Uterus (tissue), 4 donors: ENCODE results near the gene PLPP1. TPM values are rescaled to one million over a fixed set of nuclear protein-coding genes. Genes with fewer than 3 reads are reported as not detected.

Experiments used
- DNase-seq, 2 donors: peaks; one replicate each; pipeline ENCODE4 v3.0.0-alpha.2; 2019 to 2020
- H3K27ac ChIP-seq, 2 donors: fragments of 200-600 bp; sonication (generic); 1 replicate in 1 of 2; 2 replicates in 1 of 2; pipeline ENCODE4 v1.5.1; 2016 to 2018
- H3K27me3 ChIP-seq, 2 donors: fragments of 200-600 bp; sonication (generic); one replicate each; pipeline ENCODE4 v1.5.1; 2018 to 2019; ENCODE audit warnings: control low read depth in 1 of 2
- H3K36me3 ChIP-seq, 2 donors: fragments of 200-600 bp; sonication (generic); one replicate each; pipeline ENCODE4 v1.5.1; 2019; ENCODE audit warnings: control low read depth in 1 of 2
- H3K4me1 ChIP-seq, 2 donors: fragments of 200-600 bp; sonication (generic); one replicate each; pipeline ENCODE4 v1.5.1; 2018 to 2019; ENCODE audit warnings: control low read depth in 1 of 2
- H3K4me3 ChIP-seq, 2 donors: fragments of 200-600 bp; sonication (generic); 1 replicate in 1 of 2; 2 replicates in 1 of 2; pipeline ENCODE4 v1.5.1; 2018 to 2019; ENCODE audit warnings: mild to moderate bottlenecking in 1 of 2
- H3K9me3 ChIP-seq, 2 donors: fragments of 200-600 bp; sonication (generic); one replicate each; pipeline ENCODE4 v1.5.1; 2019; ENCODE audit warnings: control low read depth in 1 of 2
- POLR2A ChIP-seq, 2 donors: fragments of 450-650 bp; IDR thresholded peaks; one replicate each; pipeline ENCODE4 v1.6.1; 2016; ENCODE audit warnings: antibody characterized with exemption in 2 of 2, mild to moderate bottlenecking in 1 of 2, moderate library complexity in 1 of 2
- intact Hi-C: fragments of 100-400 bp; cut with DNase I; formaldehyde crosslinking; loops from one replicate; pipeline ENCODE4 v1.15.1; 2023; ENCODE audit warnings: low total_unique reads
- total RNA-seq, 4 donors: library from RNA; depleted of rRNA in 3 of 4; stranded (reverse); fragments of >200 nt in 3 of 4; gene quantifications; one replicate each; pipeline versions ENCODE4 v1.1.0 to v1.2.4, GENCODE V29; 2014 to 2023
- TF ChIP-seq, protein P1 (sequence below), 4 experiments: fragments of 200-600 bp in 2 of 4; fragments of 450-650 bp in 2 of 4; sonication (generic) in 2 of 4; IDR thresholded peaks; one replicate each; pipeline ENCODE4 v1.5.1; 2016 to 2019; ENCODE audit warnings: antibody characterized with exemption in 4 of 4, mild to moderate bottlenecking in 2 of 4, moderate library complexity in 1 of 4
- donor health status: DM: yes; HTN: yes; CAD: no.

PLPP1 gene
- total RNA-seq, 4 donors from 2014 or later = 83.4 to 297 (median 175) TPM

DNA sequence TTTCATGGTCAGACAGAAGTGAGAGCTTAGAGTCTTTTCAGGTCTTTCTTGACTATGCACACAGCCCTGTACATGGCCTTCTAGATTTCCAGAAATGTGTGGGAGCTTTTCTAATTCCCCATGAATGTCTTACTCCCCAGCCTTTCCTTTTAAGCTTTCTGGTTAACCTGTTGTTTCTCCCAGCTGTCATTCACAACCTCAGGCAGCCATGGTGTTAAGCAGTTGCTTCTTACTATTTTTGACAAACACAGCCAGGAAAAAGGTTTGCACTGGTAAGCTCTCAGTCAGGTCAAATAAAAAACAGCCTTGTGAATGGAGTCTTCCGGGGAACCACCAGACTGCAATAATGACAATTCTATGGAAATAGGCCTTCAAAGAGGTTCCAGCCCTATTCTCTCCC lies 142.1 kb downstream of the PLPP1 start:
- H3K4me3 ChIP-seq = no peak overlapping the region
- H3K36me3 ChIP-seq = no peaks in the 10 kb centered on the region
- DNase-seq = no peak
- H3K4me1 ChIP-seq = no peaks in the 10 kb centered on the region
- H3K9me3 ChIP-seq = no peaks in the 10 kb centered on the region
- TF ChIP-seq POLR2A (IDR thresholded peaks at IDR 0.05) = no peak
- TF ChIP-seq, protein P1, sequence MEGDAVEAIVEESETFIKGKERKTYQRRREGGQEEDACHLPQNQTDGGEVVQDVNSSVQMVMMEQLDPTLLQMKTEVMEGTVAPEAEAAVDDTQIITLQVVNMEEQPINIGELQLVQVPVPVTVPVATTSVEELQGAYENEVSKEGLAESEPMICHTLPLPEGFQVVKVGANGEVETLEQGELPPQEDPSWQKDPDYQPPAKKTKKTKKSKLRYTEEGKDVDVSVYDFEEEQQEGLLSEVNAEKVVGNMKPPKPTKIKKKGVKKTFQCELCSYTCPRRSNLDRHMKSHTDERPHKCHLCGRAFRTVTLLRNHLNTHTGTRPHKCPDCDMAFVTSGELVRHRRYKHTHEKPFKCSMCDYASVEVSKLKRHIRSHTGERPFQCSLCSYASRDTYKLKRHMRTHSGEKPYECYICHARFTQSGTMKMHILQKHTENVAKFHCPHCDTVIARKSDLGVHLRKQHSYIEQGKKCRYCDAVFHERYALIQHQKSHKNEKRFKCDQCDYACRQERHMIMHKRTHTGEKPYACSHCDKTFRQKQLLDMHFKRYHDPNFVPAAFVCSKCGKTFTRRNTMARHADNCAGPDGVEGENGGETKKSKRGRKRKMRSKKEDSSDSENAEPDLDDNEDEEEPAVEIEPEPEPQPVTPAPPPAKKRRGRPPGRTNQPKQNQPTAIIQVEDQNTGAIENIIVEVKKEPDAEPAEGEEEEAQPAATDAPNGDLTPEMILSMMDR (IDR thresholded peaks at IDR 0.05) = no peak
- intact Hi-C loops = no loop called here
- H3K27ac ChIP-seq = no peak overlapping the region
- no peaks in the 10 kb centered on the region for H3K27me3 ChIP-seq

DNA sequence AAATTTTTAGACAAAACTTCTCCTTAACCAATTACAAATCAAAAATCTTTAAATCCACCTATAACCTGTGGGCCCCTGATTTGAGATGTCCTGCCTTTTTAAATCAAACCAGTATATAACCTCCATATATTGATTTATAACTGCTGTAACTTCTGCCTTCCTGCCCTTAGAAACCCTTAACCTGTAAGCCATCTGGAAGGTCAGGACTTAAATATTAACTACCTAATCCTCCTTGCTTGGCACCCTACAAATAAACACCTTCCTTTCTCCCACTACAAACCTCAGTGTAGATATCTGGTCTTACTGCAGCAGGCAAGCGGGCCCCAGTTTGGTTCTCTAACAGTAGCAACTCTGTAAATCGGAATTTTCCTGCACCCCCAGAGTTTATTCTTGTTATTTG lies 143.1 kb downstream of the PLPP1 start:
- H3K36me3 ChIP-seq = no peaks in the 10 kb centered on the region
- H3K27me3 ChIP-seq = no peaks in the 10 kb centered on the region
- no peak overlapping the region for H3K4me3 ChIP-seq
- H3K9me3 ChIP-seq = no peaks in the 10 kb centered on the region
- H3K4me1 ChIP-seq = no peaks in the 10 kb centered on the region
- H3K27ac ChIP-seq = no peak overlapping the region
- TF ChIP-seq, protein P1 (IDR thresholded peaks at IDR 0.05) = no peak
- no peak for TF ChIP-seq POLR2A (IDR thresholded peaks at IDR 0.05)
- intact Hi-C loops = no loop called here
- DNase-seq = no peak

DNA sequence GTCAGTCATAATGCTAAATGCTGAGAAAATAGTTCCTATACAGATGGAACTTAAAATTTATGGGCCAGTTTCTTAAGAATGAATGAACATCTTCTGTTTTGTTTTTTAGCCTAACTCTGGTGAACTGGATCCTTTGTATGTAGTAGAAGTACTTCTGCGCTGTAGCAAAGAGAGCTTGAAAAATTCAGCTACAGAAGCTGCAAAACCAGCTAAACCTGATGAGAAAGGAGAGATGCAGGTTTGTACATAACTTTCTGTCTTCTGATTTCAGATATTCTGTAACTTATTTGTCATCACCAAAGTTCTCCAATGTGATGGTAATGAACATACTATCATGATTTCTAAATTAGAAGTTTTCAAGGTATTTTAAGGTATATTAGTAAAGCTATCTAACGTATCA lies 146.9 kb downstream of the PLPP1 start:
- Histone ChIP-seq H3K27me3 (no peaks in the 10 kb centered on the region), H3K4me1 (no peaks in the 10 kb centered on the region), H3K27ac (no peak overlapping the region), H3K4me3 (no peak overlapping the region), H3K9me3 (no peaks in the 10 kb centered on the region), H3K36me3 (no peaks in the 10 kb centered on the region)
- DNase-seq = no peak
- intact Hi-C loops = no loop called here
- TF ChIP-seq POLR2A (IDR thresholded peaks at IDR 0.05) = no peak
- TF ChIP-seq, protein P1 (IDR thresholded peaks at IDR 0.05) = no peak

DNA sequence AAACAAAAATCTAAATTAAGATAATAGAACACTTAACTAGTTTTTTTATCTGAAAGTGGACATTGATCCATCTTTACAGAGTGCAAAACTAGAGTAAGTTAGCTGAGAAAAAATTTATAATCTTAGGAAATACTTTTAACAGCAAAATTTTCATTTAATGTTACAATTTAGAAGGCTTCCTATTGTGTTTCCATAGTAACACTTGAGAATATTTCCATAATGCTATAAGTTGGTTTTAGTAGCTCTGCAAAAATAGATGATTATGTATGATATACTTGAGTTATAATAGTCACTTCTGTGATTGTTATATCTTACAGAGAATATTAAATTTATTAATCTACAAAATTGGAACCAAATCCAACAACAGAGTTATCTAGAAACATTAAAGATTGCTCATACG lies 148.4 kb downstream of the PLPP1 start:
- TF ChIP-seq POLR2A (IDR thresholded peaks at IDR 0.05) = no peak
- TF ChIP-seq, protein P1 (IDR thresholded peaks at IDR 0.05) = no peak
- no peak overlapping the region for H3K4me3 ChIP-seq
- no peaks in the 10 kb centered on the region for H3K36me3 ChIP-seq
- DNase-seq = no peak
- intact Hi-C loops = no loop called here
- no peaks in the 10 kb centered on the region for H3K9me3 ChIP-seq
- no peak overlapping the region for H3K27ac ChIP-seq
- no peaks in the 10 kb centered on the region for H3K27me3 ChIP-seq
- no peaks in the 10 kb centered on the region for H3K4me1 ChIP-seq

DNA sequence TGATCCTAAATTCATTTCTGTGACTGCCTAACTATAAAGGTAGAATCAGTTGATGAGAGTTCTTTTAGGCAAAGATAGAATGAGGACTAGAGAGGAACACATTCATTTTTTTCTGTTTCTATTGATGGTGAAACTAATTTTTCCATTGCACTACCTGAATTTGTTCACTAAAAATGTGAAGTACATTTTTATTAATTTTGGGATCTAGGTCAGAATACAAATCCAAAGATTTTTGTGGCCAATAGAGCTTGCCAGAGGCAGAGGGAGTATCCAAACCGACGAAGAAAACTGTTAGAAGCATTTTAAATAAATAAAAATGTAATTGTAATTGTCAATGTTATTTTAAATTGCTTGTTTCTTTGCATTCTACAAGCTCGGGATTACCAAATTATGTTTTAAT lies 148.9 kb downstream of the PLPP1 start:
- no peak for DNase-seq
- TF ChIP-seq, protein P1 (IDR thresholded peaks at IDR 0.05) = no peak
- no peak for TF ChIP-seq POLR2A (IDR thresholded peaks at IDR 0.05)
- Histone ChIP-seq H3K27ac (no peak overlapping the region), H3K36me3 (no peaks in the 10 kb centered on the region), H3K27me3 (no peaks in the 10 kb centered on the region), H3K4me3 (no peak overlapping the region), H3K9me3 (no peaks in the 10 kb centered on the region), H3K4me1 (no peaks in the 10 kb centered on the region)
- intact Hi-C loops = no loop called here
